DLD1 (cell line): ENCODE measurements around the gene MYL4.
"Not testable (repeated sequence)": the region's sequence is repeated elsewhere in the genome, so short reads cannot be mapped to it uniquely, and the experiment has no call there.

Source experiments
- in situ Hi-C: cut with HindIII; loops from 2 replicates; pipeline ENCODE4 v1.10.0; 2017; ENCODE audit warnings: low sequenced_read_pairs

Gene MYL4

GRCh38 chr17:47239967-47240651 is 31.0 kb downstream of the MYL4 start:
- in situ Hi-C loops = no loop called here

DNA sequence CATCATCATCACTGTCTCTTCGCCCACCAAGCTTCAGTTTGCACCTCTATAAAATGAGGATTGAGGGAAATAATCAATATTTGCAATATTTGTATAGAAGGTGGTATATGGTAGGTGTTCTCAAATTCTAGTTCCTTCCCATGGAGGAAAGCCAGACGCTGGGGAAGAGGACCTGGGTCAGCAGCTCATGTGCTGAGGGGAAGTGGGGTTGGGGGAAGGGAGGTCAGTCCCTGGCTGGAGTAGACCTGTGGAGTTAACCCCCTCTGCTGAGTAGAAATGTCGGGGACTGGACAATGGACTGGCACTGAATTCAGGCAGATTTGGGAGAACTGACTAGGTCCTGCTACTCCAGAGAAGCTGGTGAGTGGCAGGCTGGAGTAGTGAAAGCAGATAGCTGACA is 31.7 kb downstream of the MYL4 start:
- in situ Hi-C loops = no loop called here

GRCh38 chr17:47242648-47243047 is 33.5 kb downstream of the MYL4 start:
- in situ Hi-C loops = no loop called here

DNA sequence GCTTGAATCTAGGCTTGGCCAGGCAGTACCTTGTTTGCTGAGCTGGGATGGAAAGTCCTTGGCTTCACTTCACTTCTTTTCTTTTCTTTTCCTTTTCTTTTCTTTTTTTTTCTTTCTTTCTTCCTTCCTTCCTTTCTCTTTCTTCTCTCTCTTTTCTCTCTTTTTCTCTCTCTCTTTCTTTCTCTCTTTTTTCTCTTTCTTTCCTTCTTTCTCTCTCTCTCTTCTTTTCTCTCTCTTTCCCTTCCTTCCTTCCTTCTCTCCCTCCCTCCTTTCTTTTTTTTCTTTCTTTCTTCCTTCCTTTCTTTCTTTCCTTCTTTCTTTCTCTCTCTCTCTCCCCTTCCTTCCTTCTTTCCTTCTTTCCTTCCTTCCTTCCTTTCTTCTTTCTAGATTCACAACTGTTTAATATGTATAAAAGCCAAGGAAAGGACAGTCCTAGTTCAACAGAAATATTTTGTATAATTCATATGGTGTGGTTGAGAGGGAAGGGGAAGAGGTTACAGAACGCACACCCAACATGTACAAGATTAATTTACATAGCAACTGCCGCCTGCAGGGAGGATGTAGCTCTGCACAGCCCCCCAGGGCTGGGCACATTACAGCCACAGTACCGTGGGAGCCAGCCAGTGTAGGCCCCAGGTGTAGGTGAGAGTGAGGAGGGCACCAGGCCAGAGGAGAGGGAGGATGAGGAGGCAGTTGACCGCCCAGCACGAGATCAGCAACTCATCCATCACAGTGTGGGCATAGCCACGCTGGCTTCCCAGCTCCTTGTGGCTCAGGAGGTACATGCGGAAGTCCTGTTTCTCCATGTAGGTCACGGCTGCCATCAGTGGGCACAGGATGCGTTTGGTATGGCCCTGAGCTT is 34.8 kb downstream of the MYL4 start:
- in situ Hi-C loops = no loop called here

GRCh38 chr17:47244697-47245096 is 35.5 kb downstream of the MYL4 start:
- in situ Hi-C loops = no loop called here

GRCh38 chr17:47246120-47246519 is 37.0 kb downstream of the MYL4 start:
- in situ Hi-C loops = no loop called here

- in situ Hi-C loops = no loop called here
Observed at GRCh38 chr17:47250855-47251254, 41.7 kb downstream of the MYL4 start.

- in situ Hi-C loops = no loop called here
Observed at GRCh38 chr17:47251421-47251940, 42.3 kb downstream of the MYL4 start.

DNA sequence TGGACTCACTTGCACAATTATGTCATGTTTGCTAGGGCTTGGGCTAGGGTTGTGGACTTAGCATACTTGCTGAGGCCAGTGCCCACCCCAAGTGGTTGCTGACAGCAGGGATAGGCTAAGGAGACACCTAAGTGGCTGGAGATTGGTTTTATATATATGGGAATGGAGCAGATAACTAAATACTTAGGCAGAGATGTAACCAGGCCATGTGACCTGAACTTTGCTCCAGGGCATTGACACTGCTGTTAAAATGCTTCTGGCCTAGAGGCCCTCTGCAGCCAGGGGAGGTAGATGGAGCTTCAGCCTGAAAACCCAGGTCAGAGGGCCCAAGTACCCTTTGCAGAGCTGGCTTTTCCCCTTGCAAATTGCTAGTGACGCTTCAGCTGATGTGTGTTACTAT is 43.1 kb downstream of the MYL4 start:
- in situ Hi-C loops = no loop called here

DNA sequence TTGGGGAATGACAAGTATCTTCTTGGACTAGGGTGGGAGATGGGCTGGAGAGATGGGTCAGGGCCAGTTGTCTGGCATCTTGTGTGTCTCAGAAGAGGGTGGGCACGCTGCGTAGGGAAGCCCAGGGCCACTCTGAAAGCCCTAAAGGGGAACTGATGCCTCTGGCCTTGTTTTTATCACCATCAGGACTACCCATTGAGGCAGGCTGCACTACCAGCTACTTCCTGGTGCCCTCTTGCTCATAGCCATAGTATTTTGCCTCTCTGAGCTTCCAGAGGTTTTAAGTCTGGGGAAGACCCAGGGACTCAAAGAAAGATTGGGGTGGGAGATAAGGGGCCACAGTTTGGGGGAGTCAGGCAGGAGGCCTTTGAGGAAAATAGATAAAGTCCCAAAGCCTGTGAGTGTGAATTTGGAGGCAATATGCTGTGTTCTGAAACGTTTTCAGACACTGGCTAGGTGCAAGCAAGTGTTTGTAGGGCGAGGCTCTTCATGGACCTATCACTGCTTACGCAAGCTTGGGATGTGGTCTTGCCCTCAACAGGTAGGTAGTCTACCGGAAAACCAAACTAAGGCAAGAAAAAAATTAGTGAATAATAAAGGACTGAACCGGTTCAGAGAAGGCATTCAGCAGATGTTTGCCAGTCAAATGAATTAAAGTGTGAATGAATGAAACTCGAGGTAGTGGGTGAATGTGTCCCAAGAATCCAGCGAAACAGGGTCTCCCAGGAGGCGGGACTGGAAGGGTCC is 43.8 kb downstream of the MYL4 start:
- in situ Hi-C loops = no loop called here

- in situ Hi-C loops = no loop called here
Observed at GRCh38 chr17:47253541-47254402, 44.6 kb downstream of the MYL4 start, which contains the start of gene ITGB3. Gene ITGB3 (plus strand): TSS chr17:47253827. CDS start chr17:47253862, 35 bp downstream.

GRCh38 chr17:47254403-47254943 is 45.3 kb downstream of the MYL4 start:
- in situ Hi-C loops = no loop called here

DNA sequence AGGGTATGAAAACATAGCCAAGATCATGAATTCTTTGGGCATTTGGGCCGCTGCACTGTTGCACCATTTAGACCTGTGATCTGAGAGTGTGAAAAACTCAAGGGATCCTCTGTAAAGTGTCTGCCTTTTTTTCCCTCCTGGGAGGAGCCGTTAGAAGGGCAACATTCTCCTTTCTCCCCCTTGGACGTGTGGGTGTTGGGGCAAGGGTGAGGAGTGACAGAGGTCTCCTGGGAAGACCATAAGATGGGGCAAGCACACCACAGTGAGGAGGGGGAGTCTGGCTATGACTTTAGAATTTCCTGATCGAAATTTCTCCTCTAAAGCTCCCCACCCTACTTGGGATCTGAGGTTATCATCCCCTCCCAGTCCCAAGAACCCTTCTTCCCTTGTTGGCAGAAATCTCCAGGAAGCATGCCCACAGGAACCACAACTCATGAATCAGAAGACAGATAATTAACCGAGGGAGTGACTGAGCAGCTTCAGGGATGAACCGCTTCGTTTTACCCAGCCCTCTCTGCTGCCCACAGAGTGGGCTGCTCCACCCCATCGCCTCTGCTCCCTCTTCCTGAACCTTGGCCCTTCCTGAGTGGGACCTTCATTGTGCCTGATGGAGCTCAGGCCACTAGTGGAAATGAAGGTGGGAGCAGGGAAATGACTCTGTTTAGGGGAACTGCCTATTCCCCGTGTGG is 48.6 kb downstream of the MYL4 start:
- in situ Hi-C loops = no loop called here

DNA sequence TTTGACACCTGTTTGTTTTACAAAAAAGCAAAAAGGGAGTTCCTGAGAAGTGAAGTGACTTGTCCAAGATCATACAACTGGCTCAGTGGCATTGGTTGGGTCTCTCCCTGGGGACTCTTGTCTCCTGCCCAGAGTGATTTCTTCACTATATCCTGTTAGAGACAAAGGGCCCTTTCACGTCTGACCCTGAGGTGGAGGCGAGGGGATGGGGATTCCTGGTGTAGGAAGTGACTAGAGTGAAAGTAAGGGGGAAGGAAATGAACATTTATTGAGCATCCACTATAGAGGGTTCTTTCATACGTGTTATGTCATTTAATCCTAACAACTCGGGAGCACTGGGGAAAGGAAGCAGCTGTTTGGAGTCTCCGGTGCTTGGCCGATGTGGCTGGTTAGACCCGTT is 53.4 kb downstream of the MYL4 start:
- in situ Hi-C loops = no loop called here

DNA sequence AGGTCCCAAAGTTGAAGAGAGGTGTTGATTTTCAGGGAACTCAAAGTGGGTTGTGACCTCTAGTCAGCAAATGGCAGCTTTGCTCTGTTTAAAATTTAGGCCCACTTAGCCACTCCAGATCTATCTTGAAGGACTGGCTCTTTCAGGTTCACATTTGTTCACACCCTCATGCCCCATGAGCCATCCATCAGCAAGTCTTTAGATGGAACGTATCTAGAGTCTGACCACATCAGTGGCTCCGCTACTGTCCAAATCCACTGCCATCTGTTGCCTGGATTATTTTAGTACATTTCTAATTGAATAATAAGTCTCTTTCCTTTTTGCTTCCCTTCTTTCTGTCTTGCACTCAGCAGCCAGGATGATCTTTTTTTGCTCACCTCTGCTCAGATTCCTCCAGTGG is 55.0 kb downstream of the MYL4 start:
- in situ Hi-C loops = no loop called here

- in situ Hi-C loops = no loop called here
Observed at GRCh38 chr17:47265983-47266541, 56.9 kb downstream of the MYL4 start.

DNA sequence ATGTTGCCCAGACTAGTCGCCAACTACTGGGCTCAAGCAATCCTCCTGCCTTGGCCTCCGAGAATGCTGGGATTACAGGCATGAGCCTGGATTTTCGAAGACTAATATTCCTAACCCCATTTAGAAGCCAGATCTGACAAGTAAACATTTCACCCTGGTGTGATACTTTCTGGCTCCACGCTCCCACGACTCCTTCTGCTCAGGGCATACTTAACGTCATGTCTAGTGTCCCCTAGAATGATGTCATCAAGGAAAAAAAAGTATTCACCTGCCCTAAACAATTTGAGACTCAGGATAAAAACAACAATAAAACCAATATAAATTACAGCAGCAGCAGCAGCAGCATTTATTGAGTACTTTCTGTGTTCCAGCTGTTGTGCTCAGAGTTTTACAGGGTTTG is 57.6 kb downstream of the MYL4 start:
- in situ Hi-C loops = no loop called here

GRCh38 chr17:47267354-47267828 is 58.2 kb downstream of the MYL4 start:
- in situ Hi-C loops = no loop called here

DNA sequence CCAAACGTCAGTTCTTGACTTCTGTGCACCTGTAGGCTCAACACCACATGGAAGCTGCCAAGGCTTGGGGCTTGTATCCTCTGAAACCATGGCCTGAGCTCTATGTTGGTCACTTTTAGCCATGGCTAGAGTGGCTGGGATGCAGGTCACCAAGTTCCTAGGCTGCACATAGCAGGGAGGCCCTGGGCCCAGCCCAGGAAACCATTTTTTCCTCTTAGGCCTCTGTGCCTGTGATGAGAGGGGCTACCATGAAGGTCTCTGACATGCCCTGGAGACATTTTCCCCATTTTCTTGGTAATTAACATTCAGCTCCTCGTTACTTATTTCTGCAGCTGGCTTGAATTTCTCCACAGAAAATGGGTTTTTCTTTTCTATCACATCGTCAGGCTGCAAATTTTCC is 59.8 kb downstream of the MYL4 start:
- in situ Hi-C loops = not testable (repeated sequence)
